ENCODE data around the gene GATA5.

GATA5 gene

DNA sequence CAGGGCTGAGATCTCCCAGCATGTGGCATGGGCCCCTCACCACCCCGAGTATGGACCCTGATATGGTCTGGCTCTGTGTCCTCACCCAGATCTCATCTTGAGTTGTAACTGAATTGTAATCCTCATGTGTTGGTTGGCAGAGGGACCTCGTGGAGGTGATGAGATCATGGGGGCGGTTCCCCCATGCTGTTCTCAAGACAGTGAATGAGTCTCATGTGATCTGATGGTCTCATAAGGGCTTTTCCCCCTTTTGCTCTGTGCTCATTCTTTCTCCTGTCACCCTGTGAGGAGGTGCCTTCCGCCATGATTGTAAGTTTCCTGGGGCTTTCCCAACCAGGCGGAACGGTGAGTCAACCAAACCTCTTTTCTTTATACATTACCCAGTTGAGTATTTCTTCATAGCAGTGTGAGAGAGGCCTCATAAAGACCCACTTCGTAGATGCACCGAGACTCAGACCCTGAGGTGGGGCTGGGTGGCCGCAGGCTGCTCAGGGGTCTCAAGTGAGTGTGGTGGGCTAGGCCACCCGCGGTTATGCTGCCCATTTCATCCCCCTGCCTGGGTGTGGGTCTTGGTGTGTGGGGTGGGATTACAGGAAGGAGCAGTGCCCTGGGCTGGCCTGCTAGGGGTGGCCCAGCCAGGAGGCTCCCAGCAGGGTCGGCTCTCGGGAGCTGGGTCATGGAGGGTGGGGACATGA lies 26.2 kb upstream of the GATA5 start:
- H3K36me3 ChIP-seq (ENCODE audit: insufficient read depth, low read length), result no peaks in the 10 kb centered on the region
- H3K27ac ChIP-seq, result no peak overlapping the region
- DNase-seq (ENCODE audit: low read depth, low spot score), result no peak
- no peak overlapping the region for H3K4me3 ChIP-seq
- no peaks in the 10 kb centered on the region for H3K9me3 ChIP-seq (ENCODE audit: low read depth, low read length)
- TF ChIP-seq EZH2 (IDR thresholded peaks at IDR 0.05) (no peak), POLR2AphosphoS5 (IDR thresholded peaks at IDR 0.05; ENCODE audit: borderline replicate concordance, low read depth, low read length) (no peak), FOXP2 (optimal IDR thresholded peaks at IDR 0.05; ENCODE audit: control extremely low read depth, extremely low read length, insufficient read depth) (no peak)
- H3K9ac ChIP-seq (ENCODE audit: insufficient read length), result no peak overlapping the region

- Histone ChIP-seq H3K27ac (no peak overlapping the region), H3K9me3 (ENCODE audit: low read depth, low read length) (no peaks in the 10 kb centered on the region), H3K9ac (ENCODE audit: insufficient read length) (no peak overlapping the region), H3K36me3 (ENCODE audit: insufficient read depth, low read length) (no peaks in the 10 kb centered on the region), H3K4me3 (no peak overlapping the region)
- DNase-seq (ENCODE audit: low read depth, low spot score), result no peak
- TF ChIP-seq FOXP2 (optimal IDR thresholded peaks at IDR 0.05; ENCODE audit: control extremely low read depth, extremely low read length, insufficient read depth) (no peak), POLR2AphosphoS5 (IDR thresholded peaks at IDR 0.05; ENCODE audit: borderline replicate concordance, low read depth, low read length) (no peak), EZH2 (IDR thresholded peaks at IDR 0.05) (no peak)
These were observed 24.6 kb upstream of the GATA5 start for GRCh38 chr20:62500237-62500864.

DNA sequence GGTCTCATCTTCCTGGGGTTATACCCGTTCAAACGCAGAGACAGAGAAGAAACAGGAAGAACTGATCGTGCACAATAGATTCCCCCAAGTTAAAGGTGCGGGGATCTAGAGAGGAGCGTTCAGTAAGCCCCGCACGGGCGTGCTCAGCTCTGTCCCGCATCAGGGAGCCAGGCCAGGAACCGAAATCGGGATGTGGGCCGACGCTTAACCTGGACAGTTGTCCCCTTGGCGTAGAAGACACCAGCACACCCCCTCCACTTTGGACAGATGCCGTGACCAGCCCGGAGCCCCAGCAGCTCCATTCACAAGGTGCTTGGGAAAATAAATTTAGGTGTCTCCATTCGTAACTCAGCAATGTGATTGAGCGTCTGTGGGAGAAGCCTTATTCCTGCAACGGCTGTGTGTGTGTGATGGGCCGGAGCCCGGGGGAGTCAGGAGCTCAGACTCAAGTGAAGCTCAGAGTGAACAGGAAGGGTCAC lies 24.0 kb upstream of the GATA5 start:
- H3K36me3 ChIP-seq (ENCODE audit: insufficient read depth, low read length), result no peaks in the 10 kb centered on the region
- H3K9ac ChIP-seq (ENCODE audit: insufficient read length), result no peak overlapping the region
- no peak overlapping the region for H3K4me3 ChIP-seq
- H3K27ac ChIP-seq, result no peak overlapping the region
- DNase-seq (ENCODE audit: low read depth, low spot score), result no peak
- H3K9me3 ChIP-seq (ENCODE audit: low read depth, low read length), result no peaks in the 10 kb centered on the region
- TF ChIP-seq EZH2 (IDR thresholded peaks at IDR 0.05), result no peak
- no peak for TF ChIP-seq POLR2AphosphoS5 (IDR thresholded peaks at IDR 0.05; ENCODE audit: borderline replicate concordance, low read depth, low read length)
- no peak for TF ChIP-seq FOXP2 (optimal IDR thresholded peaks at IDR 0.05; ENCODE audit: control extremely low read depth, extremely low read length, insufficient read depth)

GRCh38 chr20:62498874-62499273 lies 23.1 kb upstream of the GATA5 start:
- no peak overlapping the region for H3K4me3 ChIP-seq
- H3K9me3 ChIP-seq (ENCODE audit: low read depth, low read length), result no peaks in the 10 kb centered on the region
- TF ChIP-seq EZH2 (IDR thresholded peaks at IDR 0.05) (no peak), POLR2AphosphoS5 (IDR thresholded peaks at IDR 0.05; ENCODE audit: borderline replicate concordance, low read depth, low read length) (no peak), FOXP2 (optimal IDR thresholded peaks at IDR 0.05; ENCODE audit: control extremely low read depth, extremely low read length, insufficient read depth) (no peak)
- H3K36me3 ChIP-seq (ENCODE audit: insufficient read depth, low read length), result no peaks in the 10 kb centered on the region
- no peak for DNase-seq (ENCODE audit: low read depth, low spot score)
- no peak overlapping the region for H3K9ac ChIP-seq (ENCODE audit: insufficient read length)
- no peak overlapping the region for H3K27ac ChIP-seq

GRCh38 chr20:62496568-62497218 lies 20.9 kb upstream of the GATA5 start:
- Histone ChIP-seq H3K9me3 (ENCODE audit: low read depth, low read length) (no peaks in the 10 kb centered on the region), H3K36me3 (ENCODE audit: insufficient read depth, low read length) (no peaks in the 10 kb centered on the region), H3K9ac (ENCODE audit: insufficient read length) (no peak overlapping the region), H3K27ac (no peak overlapping the region), H3K4me3 (no peak overlapping the region)
- TF ChIP-seq POLR2AphosphoS5 (IDR thresholded peaks at IDR 0.05; ENCODE audit: borderline replicate concordance, low read depth, low read length), result no peak
- no peak for TF ChIP-seq FOXP2 (optimal IDR thresholded peaks at IDR 0.05; ENCODE audit: control extremely low read depth, extremely low read length, insufficient read depth)
- TF ChIP-seq EZH2 (IDR thresholded peaks at IDR 0.05), result no peak
- DNase-seq (ENCODE audit: low read depth, low spot score), result no peak

- no peak for DNase-seq (ENCODE audit: low read depth, low spot score)
- H3K9me3 ChIP-seq (ENCODE audit: low read depth, low read length), result no peaks in the 10 kb centered on the region
- no peak for TF ChIP-seq EZH2 (IDR thresholded peaks at IDR 0.05)
- TF ChIP-seq POLR2AphosphoS5 (IDR thresholded peaks at IDR 0.05; ENCODE audit: borderline replicate concordance, low read depth, low read length), result no peak
- TF ChIP-seq FOXP2 (optimal IDR thresholded peaks at IDR 0.05; ENCODE audit: control extremely low read depth, extremely low read length, insufficient read depth), result no peak
- H3K4me3 ChIP-seq, result no peak overlapping the region
- H3K9ac ChIP-seq (ENCODE audit: insufficient read length), result no peak overlapping the region
- H3K27ac ChIP-seq, result no peak overlapping the region
- H3K36me3 ChIP-seq (ENCODE audit: insufficient read depth, low read length), result no peaks in the 10 kb centered on the region
These were observed 20.2 kb upstream of the GATA5 start for GRCh38 chr20:62495749-62496567.

- Histone ChIP-seq H3K27ac (no peak overlapping the region), H3K36me3 (ENCODE audit: insufficient read depth, low read length) (no peaks in the 10 kb centered on the region), H3K9me3 (ENCODE audit: low read depth, low read length) (no peaks in the 10 kb centered on the region), H3K9ac (ENCODE audit: insufficient read length) (no peak overlapping the region), H3K4me3 (no peak overlapping the region)
- TF ChIP-seq FOXP2 (optimal IDR thresholded peaks at IDR 0.05; ENCODE audit: control extremely low read depth, extremely low read length, insufficient read depth), result no peak
- TF ChIP-seq EZH2 (IDR thresholded peaks at IDR 0.05), result no peak
- no peak for TF ChIP-seq POLR2AphosphoS5 (IDR thresholded peaks at IDR 0.05; ENCODE audit: borderline replicate concordance, low read depth, low read length)
- no peak for DNase-seq (ENCODE audit: low read depth, low spot score)
These were observed 19.4 kb upstream of the GATA5 start for GRCh38 chr20:62494980-62495748.
